Stimulated activated CD4-positive, alpha-beta T cell treated with anti-CD3 and anti-CD28 coated beads, Interleukin-1b, Interleukin-23, amount 100 ng/mL, for 4 hours (primary cell): Measurements from ENCODE around the gene TMC2.
A peak's percentile ranks its signal among the peaks of the same experiment; 100 is the strongest.
"Not testable (repeated sequence)": the region's sequence is repeated elsewhere in the genome, so short reads cannot be mapped to it uniquely, and the experiment has no call there.

Experiments
- DNase-seq, 2 donors: peaks; one replicate each; pipeline ENCODE4 v3.0.0-alpha.2; 2020; ENCODE audit warnings: low read depth in 2 of 2

The TMC2 gene

DNA sequence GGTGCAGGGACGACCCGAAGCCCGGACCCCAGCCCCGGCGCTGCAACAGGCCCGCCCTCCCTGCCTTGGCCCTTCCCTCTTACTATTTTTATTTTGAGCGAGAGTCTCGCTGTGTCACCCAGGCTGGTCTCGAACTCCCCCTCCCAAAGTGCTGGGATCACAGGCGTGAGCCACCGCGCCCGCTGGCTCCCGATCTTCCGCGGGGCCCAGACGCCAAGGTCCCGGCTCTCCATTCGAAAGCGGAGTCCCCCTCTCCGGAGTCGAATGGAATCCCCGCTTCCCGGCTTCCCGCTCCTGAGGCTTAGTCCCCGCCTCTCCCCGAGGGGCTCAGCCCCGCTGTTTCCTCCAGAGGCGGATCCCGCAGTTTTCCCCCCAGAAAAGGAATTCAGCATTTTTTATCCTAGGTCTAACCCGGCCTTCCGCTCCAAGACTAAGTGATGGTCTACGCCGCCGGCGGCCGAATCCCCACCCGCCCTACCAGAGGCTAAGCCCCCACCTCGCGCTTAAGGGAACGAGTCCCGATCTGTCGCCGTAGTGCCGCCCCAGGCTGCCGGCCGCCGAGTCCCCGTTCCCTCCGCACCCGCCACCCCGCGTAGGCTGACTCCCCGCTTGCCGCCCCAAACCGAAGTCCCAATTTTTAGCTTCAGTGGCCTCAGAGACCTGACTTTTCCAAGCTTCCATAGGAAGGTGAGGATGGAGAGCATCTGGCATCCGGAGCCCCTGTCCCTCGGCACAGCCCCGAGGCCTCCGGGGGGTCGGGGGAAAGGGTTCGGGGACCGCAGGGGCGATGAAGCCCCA, 11.5 kb upstream of the TMC2 start:
- DNase-seq, result peak; percentile 17 to 37

DNA sequence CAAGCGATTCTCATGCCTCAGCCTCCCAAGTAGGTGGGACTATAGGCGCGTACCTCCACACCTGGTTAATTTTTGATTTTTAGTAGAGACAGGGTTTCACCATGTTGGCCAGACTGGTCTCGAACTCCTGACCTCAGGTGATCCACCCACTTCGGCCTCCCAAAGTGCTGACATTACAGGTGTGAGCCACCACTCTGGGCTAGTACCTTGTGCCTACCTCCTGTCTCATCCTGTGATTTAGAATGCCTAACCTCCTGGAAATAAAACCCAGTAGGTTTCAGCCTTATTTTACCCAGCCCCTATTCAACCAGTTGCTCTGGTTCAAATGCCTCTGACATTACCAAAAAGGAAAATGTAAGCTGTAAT, 10.2 kb upstream of the TMC2 start:
- DNase-seq, result not testable (repeated sequence)

DNA sequence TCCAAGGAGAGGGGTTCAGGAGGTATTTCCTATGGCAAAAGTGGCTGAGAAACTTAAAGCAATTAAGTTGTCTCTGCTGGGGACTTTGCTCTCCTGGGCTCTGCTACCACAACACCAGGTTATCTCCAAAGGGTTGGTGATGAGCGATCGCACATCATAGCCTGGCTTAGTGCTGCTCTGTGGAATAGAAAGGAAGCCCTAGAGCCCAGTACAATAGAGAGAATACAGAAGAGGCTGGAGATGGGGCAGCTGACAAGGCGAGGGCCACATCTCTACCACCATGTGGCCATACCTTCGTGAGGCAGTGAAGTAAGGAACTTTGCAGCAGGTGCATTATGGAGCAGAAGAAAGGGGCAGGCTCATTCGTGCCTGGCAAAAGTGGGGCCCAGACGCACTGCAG, 8.6 kb upstream of the TMC2 start:
- DNase-seq, result no peak

DNA sequence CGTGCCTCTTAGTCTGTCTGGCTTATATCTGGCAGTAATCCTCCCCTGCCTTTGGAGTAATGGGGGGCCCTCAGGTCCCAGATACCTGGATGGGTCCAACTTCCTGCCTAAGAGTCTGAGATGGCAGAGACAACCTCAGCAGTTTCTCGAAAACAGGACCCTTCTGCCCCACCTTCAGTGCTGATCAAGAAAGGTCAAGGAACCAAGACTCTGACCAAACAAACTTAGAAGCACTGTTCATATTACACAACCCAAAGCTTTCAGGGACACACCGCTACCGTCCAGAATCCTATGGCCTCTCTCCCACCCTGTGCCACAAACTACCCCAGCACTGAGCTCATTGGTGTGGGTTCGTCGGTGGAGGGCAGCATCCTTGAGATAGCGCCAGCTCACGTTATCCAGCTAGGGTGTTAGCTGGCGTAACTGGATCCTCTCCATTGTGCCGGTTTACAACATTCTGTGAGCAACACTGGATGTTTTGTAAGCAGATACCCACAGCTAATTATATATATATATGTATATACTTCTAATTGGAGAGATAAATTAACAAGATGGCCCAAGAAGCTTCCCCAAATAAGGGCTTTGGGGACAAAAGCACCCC, 7.6 kb upstream of the TMC2 start:
- no peak for DNase-seq

DNA sequence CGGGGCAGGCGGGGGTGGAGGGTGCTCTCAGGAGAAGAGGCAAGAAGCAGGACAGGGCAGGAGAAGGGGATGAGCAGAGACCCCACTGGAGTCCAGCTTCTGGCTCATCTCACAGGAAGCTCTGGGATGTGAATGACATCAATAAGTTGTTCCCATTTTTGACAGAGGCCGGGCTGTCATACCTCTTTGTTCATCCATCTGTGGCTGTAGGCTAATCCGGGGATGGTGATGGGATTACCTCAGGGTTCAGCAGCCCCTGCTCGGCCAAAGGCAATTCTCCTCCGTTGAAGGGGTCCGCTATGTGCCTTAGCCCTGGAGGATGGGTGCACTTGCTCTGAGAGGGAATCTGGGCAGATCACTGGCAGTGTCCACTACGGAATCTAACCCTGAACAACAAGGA, 3.3 kb upstream of the TMC2 start:
- DNase-seq, result no peak

DNA sequence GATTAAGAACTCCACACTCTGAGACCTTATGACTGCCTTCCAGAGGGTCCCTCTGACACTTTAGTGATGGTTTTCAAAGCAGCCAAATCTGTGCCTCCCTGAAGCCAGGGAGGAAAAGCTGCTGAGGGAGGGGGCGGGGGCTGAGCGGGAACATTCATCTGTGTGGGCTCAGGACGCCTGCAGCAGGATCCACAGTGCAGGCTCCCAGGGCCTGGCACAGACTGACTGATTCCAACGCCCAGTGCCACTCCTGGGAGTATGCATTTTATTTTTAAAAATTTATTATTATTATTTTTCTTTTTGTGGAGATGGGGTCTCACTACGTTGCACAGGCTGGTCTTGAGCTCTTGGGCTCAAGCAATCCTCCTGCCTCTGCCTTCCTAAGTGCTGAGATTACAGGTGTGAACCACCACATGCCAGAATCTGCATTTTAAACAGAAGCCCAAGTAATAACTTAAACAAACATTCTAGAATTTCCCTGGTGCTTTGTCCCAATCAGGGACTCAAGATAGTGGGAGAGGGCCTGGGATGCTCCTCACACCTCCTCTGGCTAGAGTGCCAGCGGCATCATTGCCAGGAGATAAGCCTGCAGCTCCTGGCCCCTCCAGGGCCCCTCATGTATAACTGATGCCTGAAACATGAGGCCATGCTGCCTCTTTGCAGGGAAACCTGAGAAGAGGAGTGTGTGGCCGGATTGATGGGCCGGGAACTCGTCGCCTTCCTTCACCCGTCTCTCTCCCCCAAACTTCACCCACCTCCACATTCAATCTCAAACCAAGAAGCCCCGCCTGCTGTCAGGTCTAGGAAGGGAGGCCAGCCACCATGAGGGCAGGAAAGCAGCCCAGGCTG, 438 bp upstream of the TMC2 start:
- DNase-seq, result no peak

DNA sequence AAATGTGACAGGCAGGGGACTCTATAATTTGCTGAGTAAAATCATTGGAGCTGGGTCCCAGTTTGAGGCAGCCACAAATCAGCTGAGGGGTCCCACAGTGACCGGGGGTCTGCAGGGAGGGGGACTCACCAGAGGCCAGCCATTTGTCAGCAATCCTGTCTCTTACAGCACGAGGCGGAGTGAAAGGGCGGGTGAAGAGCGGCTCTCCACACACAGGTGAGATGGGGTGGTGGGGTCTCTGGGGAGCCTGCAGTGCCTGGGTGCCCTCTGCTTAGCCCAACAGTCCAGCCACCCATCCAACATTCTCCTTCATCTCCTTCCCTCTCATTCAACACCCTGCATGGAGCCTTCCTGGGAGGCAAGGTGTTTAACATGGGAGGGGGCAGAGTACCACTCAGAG, 728 bp downstream of the TMC2 start:
- no peak for DNase-seq

DNA sequence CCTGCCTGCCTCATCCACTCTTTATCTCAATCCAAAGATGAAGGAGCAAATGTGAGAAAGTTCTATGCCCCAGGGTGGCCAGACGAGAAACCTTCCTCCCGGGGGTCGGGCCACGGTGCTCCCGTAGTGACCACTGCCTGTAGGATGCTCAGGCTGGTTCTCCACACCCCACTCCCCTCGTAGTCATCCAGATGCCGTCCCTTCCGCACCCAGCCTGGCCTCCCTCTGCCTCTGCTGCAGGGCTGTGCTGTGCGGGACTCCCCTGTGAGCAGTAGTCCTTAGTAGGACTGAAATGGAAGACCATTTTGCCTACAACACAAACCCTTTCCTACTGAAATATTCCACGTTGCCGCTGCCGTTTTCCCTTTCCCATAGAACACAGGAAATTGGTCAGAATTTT, 2.0 kb downstream of the TMC2 start:
- no peak for DNase-seq

DNA sequence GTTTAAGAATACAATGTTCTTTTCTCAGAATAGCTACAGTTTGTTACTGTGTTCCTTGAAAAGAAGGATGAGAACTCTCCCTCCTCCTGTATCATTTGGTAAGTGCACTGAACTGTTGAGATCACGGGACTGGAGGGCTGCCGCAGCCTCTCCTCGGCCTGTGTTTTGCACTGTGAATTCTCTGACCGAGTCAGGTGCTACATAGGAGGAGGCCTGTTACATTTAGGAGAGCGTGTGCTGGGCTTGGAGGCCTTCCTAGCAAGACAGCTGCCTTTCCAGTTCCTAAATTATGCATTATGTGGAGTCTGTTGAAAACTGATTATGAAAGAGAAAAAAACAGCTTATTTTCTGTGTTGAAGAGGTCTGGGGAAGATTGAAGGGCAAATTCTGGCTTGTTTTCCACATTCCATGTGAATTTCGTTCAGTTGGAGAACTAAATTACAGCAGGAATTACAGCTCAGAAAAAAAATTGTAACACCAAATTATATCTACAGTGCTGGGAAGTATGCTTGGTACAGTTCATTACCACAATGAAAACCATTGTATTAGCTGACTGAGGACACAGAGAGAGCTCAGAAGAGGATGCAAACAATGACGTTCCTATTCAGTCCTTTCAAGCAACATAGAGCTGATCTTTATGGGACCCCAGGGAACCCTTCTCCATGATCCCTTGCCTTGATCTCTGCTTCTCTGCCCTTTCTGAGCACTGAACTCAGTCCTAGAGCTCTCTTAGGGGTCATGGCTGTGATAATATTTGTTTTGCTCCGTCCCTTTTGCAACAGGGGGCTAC, 2.8 kb downstream of the TMC2 start:
- DNase-seq, result no peak

DNA sequence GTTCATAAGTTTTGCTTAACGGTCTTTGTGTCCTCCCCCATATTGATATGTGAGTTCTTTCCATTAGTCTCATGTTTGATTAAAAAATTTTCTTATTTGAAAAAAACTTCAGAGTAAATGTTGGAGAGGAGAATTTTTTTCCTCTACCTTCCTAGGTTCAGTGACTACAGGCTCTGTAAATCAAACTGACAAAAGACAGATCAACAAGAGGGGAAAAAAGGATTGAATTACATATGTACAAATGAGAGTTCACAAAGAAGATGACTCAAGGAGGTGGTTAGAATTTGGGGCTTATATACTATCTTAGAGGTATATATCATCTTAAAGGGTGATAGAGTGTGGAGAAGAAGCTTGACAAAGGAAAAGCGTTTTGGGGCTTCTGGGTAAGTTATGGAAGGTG, 5.6 kb downstream of the TMC2 start:
- no peak for DNase-seq

DNA sequence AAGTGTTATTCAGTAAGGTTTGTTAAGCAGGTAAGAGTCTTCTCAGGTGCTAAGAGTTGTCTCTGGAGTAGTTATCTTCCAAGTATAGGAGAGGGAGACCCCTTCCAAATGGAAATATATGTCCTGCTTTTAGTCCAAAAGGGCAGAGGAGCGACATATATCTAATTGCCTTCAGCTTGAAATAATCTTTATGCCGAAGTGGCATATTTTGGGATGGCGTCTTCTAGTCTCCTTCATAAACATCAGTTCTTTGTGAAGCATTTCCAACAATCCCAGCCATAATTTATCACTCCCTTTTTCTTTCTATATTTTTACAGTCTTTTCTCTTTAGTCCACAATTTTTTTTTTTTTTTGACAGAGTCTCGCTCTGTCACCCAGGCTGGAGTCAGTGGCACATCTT, 6.0 kb downstream of the TMC2 start:
- DNase-seq, result no peak

DNA sequence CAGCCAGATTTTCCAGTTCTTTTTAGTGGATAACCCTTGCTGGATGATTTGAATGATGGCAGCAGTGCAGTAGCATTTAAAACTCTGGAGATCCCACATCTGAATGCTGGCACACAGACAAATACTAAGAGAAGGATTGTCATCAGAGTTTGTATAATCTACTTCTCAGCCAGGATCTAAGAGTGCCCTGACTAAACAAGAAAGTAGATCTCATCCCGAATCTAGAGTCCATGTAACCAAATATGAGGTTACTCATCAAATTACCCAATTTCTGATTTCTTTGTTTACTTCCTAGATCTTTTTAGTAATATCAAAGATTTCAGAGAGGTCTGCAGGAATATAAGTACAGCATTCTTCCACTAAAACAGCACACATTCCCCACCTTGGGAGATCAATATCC, 7.8 kb downstream of the TMC2 start:
- DNase-seq, result no peak

DNA sequence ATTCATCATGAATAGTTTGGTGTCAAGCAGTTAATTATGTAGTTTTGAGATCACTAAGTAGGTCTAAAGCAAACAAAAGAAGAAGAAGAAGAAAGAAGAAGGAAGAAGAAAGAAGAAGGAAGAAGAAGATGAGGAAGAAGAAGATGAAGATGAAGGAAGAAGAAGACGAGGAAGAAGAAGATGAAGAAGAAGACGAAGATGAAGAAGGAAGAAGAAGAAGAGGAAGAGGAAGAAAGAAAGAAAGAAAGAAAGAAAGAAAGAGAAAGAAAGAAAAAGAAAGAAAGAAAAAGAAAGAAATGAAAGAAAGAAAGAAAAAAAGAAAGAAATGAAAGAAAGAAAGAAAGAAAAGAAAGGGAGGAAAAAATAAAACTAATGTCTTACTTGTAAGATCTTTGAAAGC, 9.2 kb downstream of the TMC2 start:
- DNase-seq, result no peak

DNA sequence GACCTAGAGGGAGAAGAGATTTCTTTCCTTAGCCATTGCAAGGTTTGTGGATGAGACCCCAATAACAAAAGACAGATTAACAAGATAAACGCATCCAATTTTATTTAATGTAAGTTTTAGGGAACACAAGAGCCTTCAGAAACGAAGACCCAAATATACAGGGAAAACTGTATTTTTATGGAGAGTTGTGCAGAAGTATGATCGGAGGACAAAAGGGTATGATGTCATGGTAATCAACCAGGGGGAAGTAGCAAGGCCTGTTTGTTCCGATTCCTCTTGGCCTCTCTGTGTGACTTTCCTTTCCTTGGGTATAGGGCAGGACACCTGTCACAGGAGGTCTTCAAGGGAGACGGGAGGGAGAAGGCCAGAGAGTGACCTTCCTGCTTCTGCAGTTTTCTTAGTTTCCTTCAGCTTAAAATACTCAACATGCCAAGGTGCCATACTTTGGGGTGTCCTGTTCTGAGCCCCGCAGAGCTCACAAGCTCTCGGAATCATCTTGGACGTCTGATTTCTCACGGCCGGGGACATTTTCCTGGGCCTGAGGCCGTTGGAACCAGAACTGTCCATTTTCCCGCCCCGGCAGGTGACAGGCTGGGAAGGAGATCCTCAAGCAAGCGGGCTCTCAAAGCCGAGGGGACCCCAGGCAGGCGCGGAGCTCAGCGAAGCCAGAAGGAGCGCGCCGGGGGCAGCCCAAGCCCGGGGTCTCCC, 21.7 kb downstream of the TMC2 start:
- DNase-seq, result no peak

DNA sequence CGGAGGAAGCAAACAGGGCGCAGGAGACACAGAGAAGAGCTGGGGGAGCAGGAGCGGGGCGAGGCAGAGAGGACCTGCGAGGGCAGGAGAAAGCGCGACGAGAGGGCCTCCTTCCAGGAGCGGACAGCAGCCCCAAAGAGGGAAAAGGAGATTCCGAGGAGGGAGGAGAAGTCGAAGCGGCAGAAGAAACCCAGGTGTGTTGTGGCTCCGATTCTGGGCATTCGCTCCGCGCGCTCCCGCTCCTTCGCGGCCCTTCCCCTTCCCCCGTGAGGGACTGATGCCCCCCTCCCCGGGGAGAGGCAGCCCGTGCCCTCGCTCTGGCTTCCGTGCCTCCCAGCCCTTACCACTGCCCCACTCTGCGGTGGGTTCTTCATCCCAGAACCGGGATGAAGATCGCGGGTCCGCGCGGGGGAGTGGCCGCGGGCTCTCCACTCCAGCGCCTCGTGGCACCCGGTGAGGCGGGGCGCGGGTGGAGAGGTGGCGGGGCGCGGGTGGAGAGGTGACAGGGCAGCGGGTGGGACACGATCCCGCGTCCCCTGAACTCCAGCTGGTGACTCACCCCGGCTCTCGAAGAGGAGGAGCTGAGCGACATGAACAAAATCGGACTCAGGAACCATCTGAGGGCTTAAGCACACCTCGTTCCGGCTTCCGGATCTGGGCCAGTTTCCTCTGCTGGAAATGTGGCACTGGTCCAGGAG, 22.4 kb downstream of the TMC2 start:
- DNase-seq, result no peak

DNA sequence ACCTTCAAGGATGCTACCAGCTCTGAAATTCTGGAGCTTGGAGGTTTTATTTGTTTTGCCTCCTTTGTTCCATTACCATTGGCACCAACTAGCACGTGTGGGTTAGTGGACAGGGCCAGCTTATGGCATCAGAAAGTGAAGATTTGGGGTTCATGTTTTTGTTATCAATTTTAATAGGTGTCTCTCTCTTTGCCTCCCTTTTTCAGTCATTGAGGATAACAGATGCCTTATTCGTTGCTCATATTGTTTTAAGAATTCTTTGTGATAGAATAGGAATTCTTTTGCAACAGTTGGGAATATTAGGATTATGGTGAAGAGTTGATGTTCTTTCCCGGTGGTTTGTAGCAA, 22.9 kb downstream of the TMC2 start:
- no peak for DNase-seq

DNA sequence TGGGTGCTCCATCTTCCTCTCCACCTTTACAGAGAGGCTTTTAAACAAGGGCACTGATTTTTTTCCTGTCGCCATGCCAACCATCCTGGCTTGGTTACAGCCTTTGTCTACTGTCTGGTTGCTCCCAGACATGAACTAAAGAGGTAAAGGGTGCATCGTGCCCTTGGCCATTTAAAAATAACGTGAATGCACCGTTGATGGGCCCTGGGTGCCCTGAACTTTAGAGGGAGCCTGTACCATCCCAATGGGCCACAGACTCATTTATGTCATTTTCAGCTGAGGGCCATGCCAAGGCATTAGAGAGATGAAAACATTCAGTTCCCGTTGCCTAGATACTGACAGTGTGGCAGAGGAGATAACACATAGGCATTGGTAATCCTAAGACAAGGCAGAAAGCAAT, 23.3 kb downstream of the TMC2 start:
- no peak for DNase-seq

DNA sequence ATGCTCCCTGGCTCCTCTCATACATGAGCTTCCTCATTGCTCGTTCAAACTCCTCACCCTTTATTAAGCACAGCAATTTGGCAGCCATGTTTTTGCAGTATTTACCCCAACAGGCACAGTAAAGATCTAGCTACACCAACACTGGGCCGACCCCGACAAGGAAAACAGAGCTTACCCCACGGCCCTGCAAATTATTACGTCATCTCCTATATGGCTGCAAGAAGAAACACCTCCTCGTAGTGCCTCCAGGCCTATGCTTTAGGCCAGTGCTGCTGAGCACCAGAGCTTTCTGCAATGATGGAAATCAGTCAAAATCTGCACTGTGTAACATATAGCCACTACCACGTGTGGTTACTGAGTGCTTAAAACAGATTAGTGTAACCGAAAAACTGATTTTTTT, 26.7 kb downstream of the TMC2 start:
- no peak for DNase-seq

DNA sequence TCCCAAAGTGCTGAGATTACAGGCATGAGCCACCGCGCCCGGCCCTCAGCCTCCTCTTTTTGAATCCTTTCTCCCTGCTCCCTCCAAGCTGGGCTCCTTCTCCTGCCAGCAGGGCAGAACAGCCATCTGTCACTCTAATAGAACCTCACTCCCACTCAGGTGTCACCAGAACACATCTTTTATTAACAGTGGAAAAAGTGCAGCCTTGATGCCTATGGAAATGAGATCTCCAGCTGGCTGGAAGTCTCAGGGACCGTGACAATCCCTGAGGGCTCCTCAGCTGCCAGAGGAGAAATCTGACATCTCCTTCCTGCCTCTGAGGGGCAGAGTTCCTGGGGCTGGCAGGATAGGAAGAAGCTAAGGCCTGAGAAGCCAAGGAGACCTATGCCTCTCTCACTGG, 28.0 kb downstream of the TMC2 start:
- DNase-seq, result no peak

DNA sequence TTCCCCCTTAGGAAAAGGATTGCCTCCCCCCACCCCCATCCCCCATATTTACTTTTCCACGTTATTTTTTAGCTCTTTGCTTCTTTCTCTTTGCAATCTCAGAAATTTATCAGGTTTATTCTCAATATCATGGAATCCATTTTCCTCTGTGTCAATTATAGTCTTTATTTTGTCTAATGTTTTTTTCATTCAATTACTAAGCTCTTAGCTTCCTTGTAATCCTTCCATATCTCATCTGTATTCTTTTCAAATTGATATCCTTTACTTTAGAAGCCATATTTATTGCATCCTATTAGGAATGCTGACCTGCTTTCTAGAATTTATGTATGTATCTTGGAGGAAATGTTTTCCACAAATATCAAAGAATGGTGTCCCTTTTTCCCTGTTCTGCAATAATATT, 39.3 kb downstream of the TMC2 start:
- DNase-seq, result no peak

DNA sequence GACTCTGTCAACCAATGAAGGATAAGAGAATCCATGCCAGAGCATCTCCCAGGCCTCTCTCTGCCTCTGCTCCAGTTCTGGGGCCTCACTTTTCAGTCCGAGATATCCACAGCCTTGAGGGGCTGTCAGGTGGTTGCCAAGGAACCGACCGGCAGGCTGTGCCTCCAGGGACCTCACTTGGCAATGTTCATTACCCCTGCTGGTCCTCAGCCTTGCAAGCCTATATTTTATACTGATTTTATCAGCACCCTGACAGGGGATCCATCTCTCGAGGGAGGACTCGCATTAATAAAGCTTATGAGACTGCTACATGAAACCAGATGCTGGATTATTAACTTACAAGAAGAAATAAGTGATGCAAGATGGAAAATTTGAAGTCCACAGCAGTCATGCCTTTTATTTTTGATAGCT, 39.9 kb downstream of the TMC2 start:
- DNase-seq, result no peak
